ENCODE measurements around the gene PABPN1L. TPM values are rescaled to one million over a fixed set of nuclear protein-coding genes. Genes with fewer than 3 reads are reported as not detected.

The PABPN1L gene, protein sequence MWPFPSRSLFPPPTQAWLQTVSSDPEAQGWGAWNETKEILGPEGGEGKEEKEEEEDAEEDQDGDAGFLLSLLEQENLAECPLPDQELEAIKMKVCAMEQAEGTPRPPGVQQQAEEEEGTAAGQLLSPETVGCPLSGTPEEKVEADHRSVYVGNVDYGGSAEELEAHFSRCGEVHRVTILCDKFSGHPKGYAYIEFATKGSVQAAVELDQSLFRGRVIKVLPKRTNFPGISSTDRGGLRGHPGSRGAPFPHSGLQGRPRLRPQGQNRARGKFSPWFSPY
- total RNA-seq (2014; rRNA removed; shearing (Covaris generic)): not detected in 2 replicates

- DNase-seq (ENCODE audit: low spot score): no peak
These were observed at the start of gene PABPN1L for GRCh38 chr16:88866151-88866920. TSS of gene PABPN1L (minus strand) at chr16:88866660. CDS start at chr16:88866606, 54 bp downstream.

DNA sequence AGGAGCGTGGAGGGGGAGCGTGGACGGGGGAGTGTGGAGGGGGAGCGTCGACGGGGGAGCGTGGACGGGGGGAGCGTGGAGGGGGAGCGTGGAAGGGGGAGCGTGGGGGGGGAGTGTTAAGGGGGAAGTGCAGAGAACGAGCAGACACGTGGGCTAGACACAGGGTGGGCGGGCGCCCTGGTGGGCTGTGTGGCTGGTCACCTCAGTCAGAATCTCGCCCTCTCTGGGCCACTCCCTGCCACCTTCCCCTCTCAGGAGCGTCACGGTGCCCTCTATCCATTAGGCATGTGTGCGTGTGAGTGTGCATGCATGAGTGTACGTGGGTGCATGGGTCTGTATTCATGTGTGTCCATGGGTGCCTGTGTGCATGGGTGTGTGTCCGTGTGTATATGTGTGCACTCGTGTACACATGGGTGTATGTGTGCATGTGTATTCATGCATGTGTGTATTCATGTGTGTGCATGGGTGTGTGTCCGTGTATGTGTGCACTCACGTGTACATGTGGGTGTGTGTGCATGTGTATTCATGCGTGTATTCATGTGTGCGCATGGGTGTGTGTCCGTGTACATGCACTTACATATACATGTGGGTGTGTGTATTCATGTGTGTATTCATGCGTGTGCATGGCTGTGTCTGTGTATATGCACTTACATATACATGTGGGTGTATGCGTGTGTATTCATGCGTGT, 49.3 kb upstream of the PABPN1L start:
- no peak for DNase-seq (ENCODE audit: low spot score)

- peak; percentile 40 for DNase-seq (ENCODE audit: low spot score)
These were observed 48.4 kb upstream of the PABPN1L start for GRCh38 chr16:88914750-88915368.

DNA sequence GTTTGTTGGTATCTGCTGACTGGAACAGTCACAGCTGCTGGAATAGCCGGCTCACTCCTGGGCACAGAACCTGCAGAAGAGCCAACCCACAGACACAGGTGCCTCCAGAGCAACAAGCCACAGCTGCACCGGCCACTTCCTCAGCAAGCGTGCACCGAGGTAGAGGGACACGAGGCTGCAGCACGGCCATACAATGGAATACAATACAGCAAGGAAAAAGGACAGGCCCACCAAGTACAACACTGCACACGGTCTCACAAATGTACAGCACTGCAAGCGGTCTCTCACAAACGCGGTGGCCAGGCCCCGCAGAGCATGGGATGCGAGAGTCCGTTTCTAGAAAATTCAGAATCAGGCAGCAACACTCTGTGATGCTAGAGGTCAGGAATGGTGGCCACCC, 47.4 kb upstream of the PABPN1L start:
- DNase-seq (ENCODE audit: low spot score): no peak

- no peak for DNase-seq (ENCODE audit: low spot score)
These were observed 46.6 kb upstream of the PABPN1L start for GRCh38 chr16:88913001-88913612.

GRCh38 chr16:88912556-88912955, 46.1 kb upstream of the PABPN1L start:
- DNase-seq (ENCODE audit: low spot score): no peak

DNA sequence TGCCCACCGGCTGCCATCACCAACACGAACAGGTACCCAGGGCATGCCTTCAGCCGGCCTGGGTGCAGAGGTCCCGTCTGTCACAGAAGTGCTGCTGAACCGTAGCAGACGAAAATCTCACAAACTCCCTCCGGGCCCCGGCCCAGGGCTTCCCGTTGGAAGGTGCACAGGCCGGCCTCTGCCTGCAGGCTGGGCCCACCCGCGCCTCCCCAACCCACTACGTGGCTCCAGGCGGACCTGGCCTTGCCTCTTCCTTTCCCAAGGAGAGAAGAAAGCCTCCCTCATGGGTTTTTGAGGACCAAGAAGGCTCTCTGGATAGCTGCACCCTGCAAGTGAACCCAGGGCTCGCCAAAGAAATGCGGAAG, 45.5 kb upstream of the PABPN1L start:
- DNase-seq (ENCODE audit: low spot score): no peak

GRCh38 chr16:88911136-88911945, 44.9 kb upstream of the PABPN1L start:
- no peak for DNase-seq (ENCODE audit: low spot score)

DNA sequence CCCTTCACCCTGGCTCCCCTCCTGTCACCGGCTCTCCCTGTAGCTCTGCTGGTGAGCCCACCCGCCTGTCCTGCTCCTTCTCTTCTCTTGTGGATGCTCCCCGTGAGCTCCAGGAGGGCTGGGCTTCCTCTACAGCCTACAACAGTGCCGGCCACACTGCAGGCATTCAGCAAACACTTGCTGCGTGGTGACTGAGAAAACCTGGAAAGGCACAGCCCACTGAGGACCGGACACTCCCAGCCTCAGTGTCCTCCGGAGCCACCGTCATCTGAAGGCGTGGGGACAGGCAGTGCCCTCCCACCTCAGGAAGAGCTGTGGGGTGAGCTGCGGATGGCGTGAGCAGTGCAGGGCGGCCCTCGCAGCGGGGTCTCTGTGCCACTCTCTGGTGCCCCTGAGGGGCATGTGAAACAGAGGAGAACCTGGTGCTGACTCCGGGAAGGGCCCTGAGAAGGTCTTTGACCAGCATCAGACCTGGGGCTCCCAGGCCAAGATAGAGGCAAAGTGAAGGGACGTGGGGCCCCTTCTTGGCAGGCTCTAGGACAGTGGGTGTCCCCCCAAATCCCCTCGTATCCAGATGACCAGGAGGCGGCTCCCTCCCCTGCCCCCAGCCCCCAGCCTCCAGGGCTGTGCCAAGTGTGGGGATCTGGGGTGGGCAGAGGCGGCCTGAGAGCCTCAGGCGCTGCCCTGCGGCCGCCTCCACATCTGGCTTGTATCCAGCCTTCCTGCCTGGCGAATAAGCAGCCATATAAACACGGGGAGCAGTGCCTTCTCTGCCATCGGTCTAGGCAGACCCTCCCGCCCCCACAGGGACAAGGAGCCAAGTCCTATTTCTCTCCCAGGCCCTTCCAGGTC, 44.0 kb upstream of the PABPN1L start:
- no peak for DNase-seq (ENCODE audit: low spot score)

DNA sequence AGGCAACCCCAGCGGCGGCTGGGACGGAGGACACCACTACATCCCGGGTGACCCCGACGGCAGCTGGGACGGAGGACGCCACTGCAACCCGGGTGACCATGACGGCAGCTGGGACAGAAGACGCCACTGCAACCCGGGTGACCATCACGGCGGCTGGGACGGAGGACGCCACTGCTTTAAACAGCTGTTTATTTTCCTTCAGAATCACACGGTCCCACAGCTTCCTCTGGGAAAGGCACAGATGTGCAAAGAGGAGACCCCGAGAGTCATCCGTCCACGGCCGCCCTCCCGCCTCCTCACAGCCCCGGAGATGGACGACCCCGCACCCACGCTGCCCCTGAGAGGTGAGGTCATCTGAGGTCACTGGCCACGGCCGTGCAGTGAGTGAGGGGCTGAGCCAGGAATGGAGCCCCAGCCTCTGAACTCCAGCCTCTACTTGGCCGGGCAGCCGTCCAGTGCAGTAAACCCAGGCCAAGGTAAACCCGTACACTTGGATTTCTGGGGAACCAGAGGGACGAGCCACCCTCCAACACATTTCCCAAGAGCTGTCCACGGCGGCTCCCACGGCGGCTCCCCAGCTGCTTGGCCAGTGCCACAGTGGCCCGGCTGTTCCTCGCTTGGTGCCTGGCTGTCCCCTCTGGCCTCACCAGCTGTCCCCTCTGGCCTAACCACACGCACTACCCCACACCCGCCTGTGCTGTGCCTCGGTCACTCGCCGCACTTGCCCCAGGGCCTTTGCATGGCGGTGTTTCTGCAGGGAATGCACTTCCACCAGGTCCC, 43.2 kb upstream of the PABPN1L start:
- DNase-seq (ENCODE audit: low spot score): no peak

DNA sequence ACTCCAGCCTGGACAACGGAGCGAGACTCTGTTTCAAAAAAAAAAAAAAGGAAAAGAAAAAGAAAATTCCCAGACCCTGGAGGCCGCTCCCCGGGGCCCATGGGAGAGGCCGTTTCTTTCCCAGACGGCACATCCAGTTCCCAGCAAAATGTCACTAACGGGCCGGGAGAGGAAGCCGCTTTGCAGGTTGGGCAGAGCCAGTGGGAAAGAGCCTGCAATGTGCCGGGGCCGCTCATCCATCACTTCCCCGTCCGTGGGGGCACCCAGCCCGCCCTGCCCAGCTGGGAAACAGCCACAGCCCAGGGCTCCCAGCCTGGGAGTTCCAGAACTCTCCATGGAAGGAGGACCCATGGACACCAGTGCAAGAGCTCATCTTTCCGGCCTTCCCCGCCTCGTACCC, 41.8 kb upstream of the PABPN1L start:
- DNase-seq (ENCODE audit: low spot score): no peak

- DNase-seq (ENCODE audit: low spot score): peak; percentile 92
These were observed 41.3 kb upstream of the PABPN1L start for GRCh38 chr16:88907768-88908167.

- no peak for DNase-seq (ENCODE audit: low spot score)
These were observed 40.2 kb upstream of the PABPN1L start for GRCh38 chr16:88906535-88907105.

DNA sequence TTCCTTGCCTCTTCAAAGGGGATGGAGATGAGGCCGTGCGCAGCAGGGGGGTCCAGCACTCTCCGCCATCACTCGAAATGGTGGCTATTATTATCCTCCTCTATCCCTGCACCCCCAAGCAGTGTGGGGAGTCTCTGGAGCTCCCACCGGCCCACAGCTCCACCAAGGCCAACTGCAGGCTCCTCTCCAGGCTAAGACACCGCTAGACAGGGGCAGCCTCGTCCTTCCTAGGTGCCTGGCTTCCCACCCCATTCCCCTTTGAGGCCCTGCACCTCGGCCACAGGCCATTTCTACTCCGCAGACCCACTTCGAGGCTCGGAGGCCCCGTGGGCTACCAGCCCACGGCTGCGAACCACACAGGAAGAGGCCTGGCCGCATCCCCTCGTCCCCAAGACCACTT, 39.6 kb upstream of the PABPN1L start:
- DNase-seq (ENCODE audit: low spot score): no peak

GRCh38 chr16:88905563-88905962, 39.1 kb upstream of the PABPN1L start:
- no peak for DNase-seq (ENCODE audit: low spot score)

GRCh38 chr16:88904676-88905365, 38.4 kb upstream of the PABPN1L start:
- no peak for DNase-seq (ENCODE audit: low spot score)

DNA sequence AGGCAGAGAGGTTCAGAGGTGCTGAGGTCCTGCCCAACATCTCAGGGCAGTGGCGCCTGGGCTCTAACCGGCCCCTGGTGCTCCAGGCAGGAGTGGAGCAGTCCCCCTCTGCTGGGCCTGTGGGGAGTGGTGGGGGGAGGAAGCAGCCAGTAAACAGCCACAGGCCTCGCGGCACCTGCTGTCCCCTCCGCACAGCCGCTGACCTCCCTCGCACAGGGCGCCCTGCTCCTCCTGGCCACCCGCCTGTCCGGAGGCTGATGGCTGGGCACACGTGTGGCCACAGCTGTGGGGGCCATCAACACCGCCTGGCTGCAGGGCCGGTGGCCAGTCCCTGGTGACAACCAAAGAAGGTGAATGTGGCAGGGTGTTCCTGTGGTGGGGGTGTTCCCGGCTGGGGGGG, 36.8 kb upstream of the PABPN1L start:
- DNase-seq (ENCODE audit: low spot score): no peak

GRCh38 chr16:88902744-88903143, 36.3 kb upstream of the PABPN1L start:
- no peak for DNase-seq (ENCODE audit: low spot score)
